NCI-H2171 treated with DMSO at 0.1 percent for 48 hours (cell line): ENCODE data around the gene LIPF.
"Not testable (repeated sequence)": the region's sequence is repeated elsewhere in the genome, so short reads cannot be mapped to it uniquely, and the experiment has no call there.

Experiments
- DNase-seq: peaks from one replicate; lab custom pipeline; 2025; lab: John Stamatoyannopoulos, UW

LIPF gene

DNA sequence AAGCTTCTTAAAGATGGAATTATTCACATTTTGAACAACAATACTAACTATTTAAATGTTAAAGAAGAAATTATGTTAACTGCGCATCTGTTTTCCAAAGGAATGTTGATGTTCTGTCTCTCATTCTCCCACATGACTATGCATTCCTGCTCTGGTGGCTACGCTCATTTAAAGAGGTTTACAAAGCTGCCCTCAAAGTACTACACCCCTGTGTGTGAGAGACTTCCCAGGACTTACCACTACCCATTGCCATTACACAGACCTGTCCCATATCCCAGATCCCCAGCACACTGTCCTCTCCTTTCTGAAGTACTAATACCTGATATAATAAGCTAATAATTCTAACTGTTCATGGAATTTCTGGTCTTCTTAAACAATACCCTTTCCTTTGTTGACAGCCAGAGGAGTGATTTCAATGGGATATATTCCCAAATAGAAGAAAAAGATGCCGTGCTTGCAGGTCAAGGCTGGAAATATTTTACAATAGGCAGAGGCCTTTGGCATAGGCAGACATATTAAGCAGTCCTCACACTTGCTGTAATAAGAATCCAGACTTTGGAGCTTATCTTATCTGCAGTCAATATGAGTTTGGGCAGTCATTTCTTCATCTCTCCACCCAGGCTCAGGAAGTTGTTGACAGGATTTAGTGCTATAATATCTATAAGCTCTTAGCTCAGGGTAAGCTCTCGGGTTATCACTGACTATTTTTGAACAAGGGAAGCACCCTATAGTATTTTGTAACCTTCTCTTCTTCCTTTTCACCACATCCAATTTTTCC is 12.2 kb downstream of the LIPF start:
- DNase-seq: no peak

DNA sequence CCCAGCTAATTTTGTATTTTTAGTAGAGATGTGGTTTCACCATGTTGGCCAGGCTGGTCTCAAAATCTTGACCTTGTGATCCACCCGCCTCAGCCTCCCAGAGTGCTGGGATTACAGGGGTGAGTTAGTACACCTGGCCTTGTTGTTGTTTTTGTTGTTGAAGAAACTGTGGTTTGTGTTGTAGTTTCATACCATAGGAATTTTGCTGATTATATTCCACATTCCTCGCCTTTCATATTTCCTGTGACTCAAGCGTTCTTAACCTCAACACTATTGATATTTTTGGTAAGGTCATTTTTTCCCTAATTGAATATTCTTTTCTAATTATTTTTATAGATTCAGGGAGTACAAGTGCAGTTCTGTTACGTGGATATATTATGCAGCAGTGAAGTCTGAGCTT is 16.7 kb downstream of the LIPF start:
- DNase-seq: no peak

DNA sequence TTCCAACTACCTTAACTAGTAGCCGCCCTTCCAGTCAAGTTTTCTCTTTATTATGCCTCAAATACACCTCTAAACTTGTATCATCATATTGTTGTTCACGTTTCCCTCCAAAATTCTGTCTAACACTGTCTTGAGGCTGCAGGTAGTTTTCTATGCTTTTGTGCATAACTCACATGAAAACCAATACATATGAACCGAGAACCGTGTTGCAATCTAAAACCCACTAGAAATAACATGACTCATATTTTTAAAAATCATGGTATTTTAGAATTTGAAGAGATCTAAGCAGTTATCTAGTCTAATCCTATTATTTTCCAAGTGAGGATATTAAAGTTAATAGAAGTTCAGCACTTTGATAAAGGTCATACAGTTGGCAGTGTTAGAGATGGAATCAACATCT is 18.2 kb downstream of the LIPF start:
- DNase-seq: no peak

DNA sequence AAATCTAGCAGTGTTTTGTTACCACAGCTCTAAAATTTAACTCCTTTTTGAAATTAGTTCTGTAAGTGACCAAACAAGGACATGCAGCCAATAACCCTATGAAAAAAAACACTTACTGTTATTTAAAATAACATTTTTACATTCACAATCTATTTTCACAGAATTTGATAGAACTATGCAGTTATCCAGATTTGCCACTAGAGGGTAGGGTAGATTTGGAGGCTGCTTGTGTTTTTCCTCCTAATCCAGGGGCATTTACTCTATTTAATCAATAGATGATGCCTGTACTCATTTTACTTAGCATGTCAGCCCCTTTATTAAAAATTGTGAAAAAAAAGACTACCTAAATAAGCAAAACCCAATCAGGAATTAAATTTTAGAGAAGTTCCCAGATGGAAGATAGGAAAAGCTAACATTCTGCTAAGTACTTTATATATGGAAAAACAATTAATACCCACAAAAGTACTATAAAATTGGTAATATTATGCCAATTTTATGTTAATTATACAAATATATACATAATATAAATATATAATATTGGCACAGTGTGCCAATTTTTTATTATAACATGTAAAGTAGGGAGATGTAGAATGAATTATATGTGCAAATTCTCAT is 23.7 kb downstream of the LIPF start:
- no peak for DNase-seq

DNA sequence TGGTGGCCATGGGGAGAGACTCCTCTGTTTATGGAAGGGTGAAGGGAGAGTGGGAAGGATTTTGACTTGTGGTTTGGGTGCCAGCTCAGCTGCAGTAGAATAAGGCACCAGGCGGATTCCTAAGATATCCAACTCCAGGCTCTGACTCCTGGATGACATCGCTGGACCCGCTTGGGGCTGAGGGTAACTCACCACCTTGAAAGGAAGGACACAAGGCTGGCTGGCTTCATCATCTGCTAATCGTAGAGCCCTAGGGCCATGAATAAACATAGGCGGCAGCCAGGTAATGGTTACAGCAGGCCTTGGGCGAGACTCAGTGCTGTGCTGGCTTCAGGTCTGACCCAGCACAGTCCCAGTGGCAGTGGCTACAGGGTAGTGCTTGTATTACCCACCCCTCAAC is 25.1 kb downstream of the LIPF start:
- no peak for DNase-seq

DNA sequence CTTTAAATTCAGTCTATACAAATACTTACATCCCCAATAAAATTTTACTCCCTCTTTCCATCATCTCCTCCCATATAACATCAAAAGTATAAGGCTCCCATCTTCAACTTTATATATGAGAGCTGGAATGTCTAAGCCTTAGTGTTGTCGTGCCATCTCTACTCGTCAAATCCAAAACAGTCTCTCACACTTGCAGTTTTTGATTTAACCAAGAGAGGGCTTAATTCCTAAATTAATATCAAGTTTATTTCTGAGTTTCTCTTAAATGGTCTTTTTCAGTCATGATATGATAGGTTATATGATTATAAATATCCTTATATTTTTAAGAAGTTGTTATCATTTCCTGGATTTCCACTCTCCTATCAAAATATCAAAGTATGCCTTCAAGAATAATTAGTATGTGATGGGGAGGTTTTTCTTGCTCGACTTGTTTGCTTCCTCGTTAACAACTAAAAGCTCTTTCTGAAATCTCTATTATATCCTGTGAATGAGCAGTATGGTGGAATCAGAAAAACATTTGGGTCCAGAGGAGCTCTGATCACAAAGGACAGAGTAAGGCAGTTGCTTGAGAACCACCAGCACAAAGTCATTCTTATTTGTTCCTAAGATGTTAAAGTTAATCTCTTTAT is 29.3 kb downstream of the LIPF start:
- no peak for DNase-seq

DNA sequence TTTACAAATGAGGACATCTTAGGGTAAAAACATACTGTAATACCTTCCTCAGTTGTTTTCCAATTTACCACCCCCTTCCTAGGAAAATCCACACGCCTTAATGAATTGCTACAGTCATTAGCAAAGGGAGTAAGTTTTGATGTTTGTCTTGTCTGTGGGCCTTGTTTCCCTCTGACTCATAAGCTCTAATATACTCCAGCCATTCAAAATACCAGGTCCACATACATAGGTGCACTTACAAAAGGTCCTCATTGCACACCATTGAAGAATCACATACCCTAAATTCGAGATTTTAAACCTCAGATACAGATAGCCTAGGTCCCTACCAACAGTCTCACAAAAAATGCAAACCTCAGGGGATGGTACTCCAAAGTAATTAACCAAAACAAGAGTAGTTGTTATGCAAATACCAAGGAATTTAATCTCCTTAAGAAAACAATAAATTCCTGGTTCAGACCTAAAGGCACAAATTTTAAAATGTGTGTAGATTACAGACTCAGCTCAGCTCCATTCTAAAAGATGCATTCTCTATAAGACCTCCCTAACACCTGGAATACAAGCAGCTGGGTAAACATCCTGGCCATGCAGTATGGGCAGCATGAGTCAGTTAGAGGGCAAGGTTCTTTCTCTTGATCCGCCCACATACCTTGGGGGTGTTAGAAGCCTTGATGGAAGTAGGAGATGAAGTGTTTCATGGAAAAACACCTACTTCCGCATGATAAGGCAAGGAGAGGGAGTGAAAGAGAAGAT is 38.8 kb downstream of the LIPF start:
- DNase-seq: no peak

DNA sequence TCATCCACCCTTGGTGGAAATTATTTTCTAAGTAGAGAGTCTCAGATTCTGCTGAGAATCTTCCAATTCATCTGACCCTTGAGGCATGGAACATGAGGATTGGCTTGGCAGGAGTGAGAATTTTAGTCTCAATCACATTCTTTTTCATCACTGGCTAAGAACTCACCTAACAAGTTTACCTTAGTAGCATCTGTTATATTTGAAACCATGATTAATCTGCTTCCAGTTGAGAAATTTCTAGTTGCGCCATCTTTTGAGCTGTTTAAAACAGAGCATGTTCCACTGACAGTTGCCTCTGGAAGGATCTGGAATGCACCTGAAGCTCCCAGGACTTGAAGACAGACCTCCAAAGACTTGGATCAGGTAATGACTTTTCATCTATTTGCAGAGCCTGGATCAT is 41.7 kb downstream of the LIPF start, which contains the start of gene LIPK:
LIPK (plus strand) TSS at position 292 of the 400 bp plus-strand sequence. CDS start 18,295 bp downstream, outside the sequence.
- DNase-seq: no peak

DNA sequence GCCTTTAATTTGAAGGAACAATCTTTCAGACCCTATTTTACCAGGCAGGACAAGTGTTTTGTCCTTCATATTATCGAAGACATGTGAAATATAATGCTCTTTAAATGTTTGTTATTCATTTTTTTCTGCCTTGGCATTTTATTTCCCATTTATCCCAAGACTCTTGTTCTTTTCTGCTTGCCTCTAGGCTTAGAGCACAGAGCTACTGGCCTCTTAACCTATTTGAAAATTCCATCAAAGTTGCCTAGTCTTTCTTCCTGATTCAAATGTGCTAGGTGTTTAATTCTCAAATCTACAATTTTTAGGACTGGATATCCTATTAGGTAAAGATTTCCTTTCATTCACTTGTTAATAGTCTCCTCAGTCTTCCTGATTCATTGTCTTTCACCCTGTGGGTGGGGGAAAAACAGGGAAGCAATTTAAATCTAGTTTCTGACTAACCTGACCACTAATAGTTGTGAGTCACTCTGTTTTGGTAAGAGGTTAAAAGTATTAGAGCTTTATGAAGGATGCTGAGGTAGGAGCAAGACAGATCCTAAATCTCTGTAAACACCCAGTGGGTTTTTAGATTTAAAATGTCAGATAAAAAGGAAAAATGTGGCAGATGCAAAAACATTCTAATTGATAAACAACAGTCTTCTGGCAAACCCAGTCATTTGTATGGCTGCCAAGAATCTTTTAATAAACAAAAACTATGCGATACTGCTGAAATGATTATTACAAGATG is 43.4 kb downstream of the LIPF start:
- DNase-seq: no peak

DNA sequence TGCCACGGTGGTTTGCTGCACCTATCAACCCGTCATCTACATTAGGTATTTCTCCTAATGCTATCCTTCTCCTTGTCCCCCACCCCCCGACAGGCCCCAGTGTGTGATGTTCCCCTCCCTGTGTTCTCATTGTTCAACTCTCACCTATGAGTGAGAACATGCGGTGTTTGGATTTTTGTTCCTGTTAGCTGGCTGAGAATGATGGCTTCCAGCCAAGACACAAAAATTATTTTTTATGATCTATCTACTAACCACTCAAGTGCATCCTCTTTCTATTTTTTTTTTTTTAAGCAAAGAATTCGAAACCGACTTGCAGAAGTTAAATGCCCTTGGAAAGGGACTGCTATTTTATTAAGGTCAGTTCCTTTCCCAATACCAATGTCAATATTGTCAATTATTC is 45.1 kb downstream of the LIPF start:
- DNase-seq: not testable (repeated sequence)

DNA sequence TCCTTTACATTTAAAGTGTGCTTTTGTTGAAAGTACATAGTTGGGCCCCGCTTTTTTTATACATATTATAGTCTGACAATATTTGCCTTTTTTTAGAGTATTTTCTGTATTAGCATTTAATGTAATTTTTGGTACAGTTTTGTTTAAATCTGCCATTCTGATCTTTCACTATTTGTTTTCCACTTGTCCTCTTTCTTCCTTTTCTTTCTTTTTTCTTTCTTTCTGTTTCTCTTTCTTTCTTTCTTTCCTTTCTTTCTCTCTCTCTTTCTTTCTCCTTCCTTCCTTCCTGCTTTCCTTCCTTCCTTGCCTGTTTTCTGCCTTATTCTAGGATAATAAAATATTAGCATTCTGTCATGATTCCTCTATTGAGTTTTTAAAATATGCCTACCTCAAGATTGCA is 51.3 kb downstream of the LIPF start:
- no peak for DNase-seq

DNA sequence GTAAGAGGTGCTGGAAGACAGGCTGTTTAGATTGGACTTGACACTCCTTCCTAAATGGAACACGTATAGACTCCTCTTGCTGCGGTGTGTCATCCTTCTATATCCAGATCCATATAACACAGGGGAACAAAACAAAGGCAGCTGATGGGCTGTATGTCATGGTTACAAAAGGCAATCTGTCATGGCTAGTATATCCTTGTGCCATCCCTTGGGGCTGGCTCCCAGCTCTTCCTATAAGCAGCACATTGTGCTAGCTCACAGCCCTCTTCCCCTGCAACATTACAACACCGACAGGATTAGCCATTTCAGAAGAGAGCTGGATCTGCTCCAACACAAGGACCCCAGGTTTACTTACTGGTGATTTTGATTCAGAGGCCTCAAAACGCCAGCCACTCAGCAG is 57.1 kb downstream of the LIPF start:
- no peak for DNase-seq

DNA sequence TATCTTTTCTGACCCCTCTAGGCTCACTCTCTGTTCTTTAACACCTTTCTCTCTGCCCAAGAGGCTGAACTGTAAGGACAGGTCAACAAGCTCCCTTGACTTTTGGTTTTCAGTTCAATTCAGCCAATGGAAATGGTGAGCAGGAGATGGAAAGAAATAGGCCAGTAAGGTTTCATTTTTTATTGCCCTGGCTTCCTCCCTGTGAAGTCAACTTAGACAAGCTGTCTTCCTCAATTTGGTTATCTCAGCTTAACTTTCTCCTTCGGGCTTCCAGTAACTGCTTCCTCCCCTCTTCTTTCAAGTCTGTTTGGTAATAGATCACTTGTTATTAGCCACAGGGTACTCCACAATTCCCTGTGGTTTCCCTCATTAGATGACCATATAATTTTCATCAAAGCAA is 61.6 kb downstream of the LIPF start:
- no peak for DNase-seq

DNA sequence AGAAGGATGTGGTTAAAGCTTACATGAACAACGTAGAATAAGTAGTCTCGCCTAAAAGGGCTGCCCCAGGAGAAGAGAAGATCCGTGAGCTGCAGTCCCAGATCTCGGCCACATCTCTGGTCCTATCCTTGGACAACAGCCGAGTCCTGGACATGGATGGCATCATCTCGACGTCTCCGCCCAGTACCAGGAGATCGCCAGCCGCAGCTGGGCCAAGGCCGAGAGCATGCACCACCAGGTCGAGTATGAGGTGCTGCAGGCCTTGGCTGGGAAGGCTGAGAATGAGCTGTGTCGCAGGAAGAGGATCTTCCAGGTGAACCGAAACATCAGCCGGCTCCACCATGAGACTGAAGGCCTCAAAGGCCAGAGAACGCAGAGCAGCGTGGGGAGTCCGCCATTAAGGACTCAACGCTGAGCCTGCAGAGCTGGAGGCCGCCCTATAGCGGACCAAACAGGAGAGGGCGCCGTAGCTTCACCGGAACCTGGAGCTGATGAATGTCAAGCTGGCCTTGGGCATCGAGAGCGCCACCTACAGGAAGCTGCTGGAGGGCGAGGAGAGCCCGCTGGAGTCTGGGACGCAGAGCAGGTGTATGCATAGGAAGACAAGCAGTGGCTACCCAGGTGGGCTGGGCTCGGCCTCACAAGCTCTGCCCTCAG is 64.0 kb downstream of the LIPF start:
- no peak for DNase-seq
